Karpas-422 (cell line): Measurements from ENCODE around the gene EGFLAM. TPM values are rescaled to one million over a fixed set of nuclear protein-coding genes. Genes with fewer than 3 reads are reported as not detected.

ENCODE experiments used
- DNase-seq: peaks from one replicate; pipeline ENCODE4 v3.0.0-alpha.2; 2015
- H2AFZ ChIP-seq: fragments of 200-600 bp; sonication (generic); 2 replicates; pipeline ENCODE4 v1.6.1; 2014; ENCODE audit warnings: antibody characterized with exemption, low read length, mixed read lengths
- H3K27ac ChIP-seq: fragments of 200-600 bp; sonication (generic); 2 replicates; pipeline ENCODE4 v1.5.1; 2014; ENCODE audit warnings: mild to moderate bottlenecking, low read length, moderate library complexity
- H3K27me3 ChIP-seq: fragments of 200-600 bp; sonication (generic); 2 replicates; pipeline ENCODE4 v1.6.1; 2014; ENCODE audit warnings: low read length, mixed read lengths
- H3K36me3 ChIP-seq: fragments of 200-600 bp; sonication (generic); 2 replicates; pipeline ENCODE4 v1.6.1; 2014; ENCODE audit warnings: low read length, mixed read lengths; ENCODE audit not compliant: insufficient read depth
- H3K4me1 ChIP-seq: fragments of 200-600 bp; sonication (generic); 2 replicates; pipeline ENCODE4 v1.6.1; 2014; ENCODE audit warnings: mild to moderate bottlenecking, low read length, mixed read lengths
- H3K4me2 ChIP-seq: fragments of 200-600 bp; sonication (generic); 2 replicates; pipeline ENCODE4 v1.6.1; 2014; ENCODE audit warnings: low read length, low read depth, mild to moderate bottlenecking; ENCODE audit not compliant: poor library complexity, severe bottlenecking
- H3K4me3 ChIP-seq: fragments of 200-600 bp; sonication (generic); 2 replicates; pipeline ENCODE4 v1.5.1; 2014; ENCODE audit warnings: mild to moderate bottlenecking, antibody characterized with exemption, low read length, mixed read lengths
- H3K79me2 ChIP-seq: fragments of 200-600 bp; sonication (generic); 2 replicates; pipeline ENCODE4 v1.6.1; 2014; ENCODE audit warnings: mild to moderate bottlenecking, low read length, mixed read lengths
- H3K9ac ChIP-seq: fragments of 200-600 bp; sonication (generic); 2 replicates; pipeline ENCODE4 v1.6.0; 2014; ENCODE audit warnings: low read length
- H3K9me2 ChIP-seq: fragments of 200-600 bp; sonication (generic), shearing (Covaris generic); replicated peaks from 2 replicates; pipeline ENCODE4 v1.6.0; 2014; ENCODE audit warnings: mild to moderate bottlenecking, low read length, moderate library complexity; ENCODE audit not compliant: insufficient read depth
- H3K9me3 ChIP-seq: fragments of 300-700, 200-600 bp; sonication (generic); 2 replicates; pipeline ENCODE4 v1.6.1; 2014; ENCODE audit warnings: low read length, mixed read lengths
- H4K20me1 ChIP-seq: fragments of 200-600 bp; sonication (generic); 2 replicates; pipeline ENCODE4 v1.6.1; 2014; ENCODE audit warnings: mild to moderate bottlenecking, antibody characterized with exemption, low read length, low read depth; ENCODE audit not compliant: insufficient read depth
- total RNA-seq: library from RNA; depleted of rRNA; stranded (reverse); fragments of >200 nt; shearing (Covaris generic); gene quantifications from 2 replicates; pipeline ENCODE4 v1.2.3, GENCODE V29; 2014; ENCODE audit warnings: low replicate concordance

EGFLAM gene
- total RNA-seq, 1 experiment from 2014 or later: not detected

DNA sequence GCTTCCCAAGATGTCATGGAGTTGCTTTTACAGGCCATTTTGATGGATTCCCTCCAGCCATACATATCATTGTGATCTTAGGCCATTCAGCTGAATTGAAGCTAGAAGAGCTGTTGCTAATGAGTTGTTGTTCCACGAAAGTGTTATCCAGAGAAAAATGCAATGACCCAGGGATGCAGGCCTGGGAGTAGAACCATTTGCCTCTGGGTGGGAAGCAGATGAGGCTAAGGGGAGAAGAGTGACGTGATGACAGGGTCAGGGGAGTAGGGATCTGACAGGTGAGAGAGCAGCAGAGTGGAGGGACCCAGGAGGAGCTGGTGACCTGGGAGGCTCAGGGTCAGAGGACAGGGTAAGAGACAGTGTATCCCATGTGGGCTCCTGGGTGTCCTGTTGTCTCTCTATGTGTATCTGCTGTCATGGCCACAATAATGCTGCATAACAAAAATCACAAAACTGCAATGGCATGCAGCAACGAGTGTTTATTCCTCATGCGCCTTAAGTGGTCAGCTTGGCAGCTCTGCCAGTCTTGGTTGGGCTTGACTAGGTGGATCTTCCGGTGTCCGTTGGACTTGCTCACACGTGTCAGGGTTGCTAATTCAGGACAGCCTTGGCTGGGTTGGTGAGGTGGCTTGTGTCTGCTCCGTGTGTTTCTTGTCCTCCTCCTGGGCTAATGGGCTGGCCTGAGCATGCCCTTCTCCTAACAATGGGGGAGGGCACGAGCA, 207.5 kb downstream of the EGFLAM start:
- H3K36me3 ChIP-seq: no peaks in the 10 kb centered on the region
- no peaks in the 10 kb centered on the region for H3K27me3 ChIP-seq
- H3K4me3 ChIP-seq: no peak overlapping the region
- peaks cover 5% of the 10 kb centered on the region; the same call in 1 of the 2 replicates for H3K4me1 ChIP-seq
- H2AFZ ChIP-seq: no peak overlapping the region
- no peak overlapping the region for H3K9ac ChIP-seq
- no peak for DNase-seq
- H3K79me2 ChIP-seq: no peaks in the 10 kb centered on the region
- no peak overlapping the region for H3K4me2 ChIP-seq
- H3K9me2 ChIP-seq: no peaks in the 10 kb centered on the region
- H3K27ac ChIP-seq: no peak overlapping the region
- H4K20me1 ChIP-seq: peaks cover 5% of the 10 kb centered on the region; the same call in 1 of the 2 replicates
- no peaks in the 10 kb centered on the region for H3K9me3 ChIP-seq

DNA sequence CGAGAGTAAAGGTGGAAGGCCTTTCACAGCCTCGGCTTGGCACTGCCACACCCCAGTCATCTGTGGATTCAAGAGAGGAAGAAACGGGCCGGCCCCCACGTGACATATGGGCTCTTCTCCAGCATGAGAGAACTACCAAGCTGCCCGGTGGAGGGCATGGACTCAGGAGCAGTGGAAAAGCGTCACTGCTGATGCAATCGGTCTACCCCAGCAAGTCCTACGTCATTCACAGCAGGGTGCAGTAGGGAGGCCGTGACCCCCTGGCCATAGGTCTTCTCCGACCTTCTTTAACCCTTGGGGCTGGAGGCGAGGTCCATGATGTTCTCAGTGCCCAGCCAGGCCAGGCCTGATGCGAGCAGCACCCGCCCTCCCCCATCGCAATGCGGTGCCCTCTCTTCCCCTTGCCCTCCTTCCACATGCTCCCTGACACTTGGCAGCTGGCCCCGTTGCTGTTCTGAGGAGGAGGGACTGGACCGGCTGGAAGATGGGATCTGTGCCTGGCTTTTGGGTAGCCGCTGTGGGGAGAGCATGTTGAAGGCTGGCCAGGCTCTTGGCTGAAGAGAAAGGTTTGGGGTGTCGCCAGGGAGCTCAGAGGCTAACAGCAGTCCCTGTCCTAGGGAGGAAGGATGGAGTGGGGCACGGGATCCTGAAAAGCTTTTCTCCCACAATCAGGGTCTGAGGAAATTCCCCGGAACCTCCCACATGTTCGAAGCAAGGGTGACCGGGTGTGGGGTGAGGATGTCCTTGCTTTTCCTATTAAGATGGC, 208.2 kb downstream of the EGFLAM start:
- no peak for DNase-seq
- H3K4me3 ChIP-seq: no peak overlapping the region
- H3K36me3 ChIP-seq: no peaks in the 10 kb centered on the region
- H3K9me3 ChIP-seq: no peaks in the 10 kb centered on the region
- no peaks in the 10 kb centered on the region for H3K79me2 ChIP-seq
- H4K20me1 ChIP-seq: peaks cover 5% of the 10 kb centered on the region; the same call in 1 of the 2 replicates
- no peak overlapping the region for H3K9ac ChIP-seq
- H3K27me3 ChIP-seq: no peaks in the 10 kb centered on the region
- H3K4me2 ChIP-seq: no peak overlapping the region
- H3K27ac ChIP-seq: no peak overlapping the region
- peaks cover 5% of the 10 kb centered on the region; the same call in 1 of the 2 replicates for H3K4me1 ChIP-seq
- H2AFZ ChIP-seq: no peak overlapping the region
- H3K9me2 ChIP-seq: no peaks in the 10 kb centered on the region

DNA sequence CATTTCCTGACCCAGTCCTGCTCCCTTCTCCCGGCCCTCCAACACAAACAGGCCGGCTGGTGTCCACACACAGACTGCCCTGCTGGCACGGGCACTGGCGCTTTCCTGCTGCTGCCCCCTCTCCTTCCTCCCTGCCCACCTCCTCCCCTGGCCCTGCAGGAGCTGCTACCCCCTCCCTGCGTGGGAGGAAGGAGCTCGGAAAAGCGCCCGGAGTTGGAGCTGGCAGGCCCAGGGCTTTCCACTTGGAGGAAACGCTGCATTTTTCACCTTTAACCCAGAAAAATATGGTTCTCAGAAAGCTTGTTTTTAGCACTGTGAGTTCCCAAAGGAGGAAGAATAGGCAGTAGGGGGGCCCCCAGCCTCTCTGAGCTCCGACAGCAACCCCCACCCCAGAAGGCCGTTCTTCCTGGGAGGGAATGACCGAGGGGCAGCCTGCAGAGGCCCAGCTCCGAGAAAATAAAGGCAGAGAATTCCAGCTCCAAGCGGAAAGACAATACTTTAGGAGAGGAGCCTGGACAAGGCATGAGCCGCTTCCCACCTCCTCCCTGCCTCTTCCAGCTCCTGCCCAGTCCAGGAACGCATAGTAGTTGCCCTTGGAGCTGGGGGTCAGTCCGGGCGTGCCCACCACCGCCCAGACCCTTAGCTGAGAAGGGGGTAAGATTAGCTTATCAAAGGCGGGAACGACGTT, 209.1 kb downstream of the EGFLAM start:
- Histone ChIP-seq H3K4me3 (no peak overlapping the region), H3K4me2 (no peak overlapping the region), H2AFZ (no peak overlapping the region), H3K27ac (no peak overlapping the region), H3K9ac (no peak overlapping the region), H3K9me3 (no peaks in the 10 kb centered on the region), H3K4me1 (peaks cover 5% of the 10 kb centered on the region; the same call in 1 of the 2 replicates), H3K9me2 (no peaks in the 10 kb centered on the region), H3K27me3 (no peaks in the 10 kb centered on the region), H3K79me2 (no peaks in the 10 kb centered on the region), H3K36me3 (no peaks in the 10 kb centered on the region), H4K20me1 (peaks cover 5% of the 10 kb centered on the region; the same call in 1 of the 2 replicates)
- no peak for DNase-seq

DNA sequence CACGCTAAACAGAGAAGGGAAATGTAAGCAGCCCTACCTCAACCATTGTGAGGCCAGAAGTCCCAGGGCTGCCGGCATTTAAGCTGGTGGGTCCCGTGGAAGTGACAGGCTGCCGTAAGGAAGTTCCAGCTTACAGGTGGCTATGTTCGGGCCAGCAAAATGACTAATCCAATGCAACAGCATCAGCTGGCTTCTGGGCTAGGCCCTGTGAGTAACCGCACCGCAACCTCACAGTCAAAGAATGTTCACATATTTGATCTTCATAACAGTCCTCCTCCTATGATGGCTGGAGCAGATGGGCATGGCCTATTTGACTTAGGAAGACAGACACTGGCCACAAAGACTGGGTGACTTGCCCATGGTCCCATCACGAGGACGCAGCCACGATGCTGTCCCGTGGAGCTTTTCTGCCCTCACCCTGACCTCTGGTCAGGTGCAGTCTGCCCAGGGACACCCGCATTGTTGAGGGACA, 209.9 kb downstream of the EGFLAM start:
- Histone ChIP-seq H4K20me1 (peaks cover 5% of the 10 kb centered on the region; the same call in 1 of the 2 replicates), H3K9me2 (no peaks in the 10 kb centered on the region), H3K36me3 (no peaks in the 10 kb centered on the region), H3K27me3 (no peaks in the 10 kb centered on the region), H3K9ac (no peak overlapping the region), H3K9me3 (no peaks in the 10 kb centered on the region), H3K4me1 (peaks cover 5% of the 10 kb centered on the region; the same call in 1 of the 2 replicates), H3K27ac (no peak overlapping the region), H3K79me2 (no peaks in the 10 kb centered on the region), H2AFZ (no peak overlapping the region), H3K4me3 (no peak overlapping the region), H3K4me2 (no peak overlapping the region)
- DNase-seq: no peak

DNA sequence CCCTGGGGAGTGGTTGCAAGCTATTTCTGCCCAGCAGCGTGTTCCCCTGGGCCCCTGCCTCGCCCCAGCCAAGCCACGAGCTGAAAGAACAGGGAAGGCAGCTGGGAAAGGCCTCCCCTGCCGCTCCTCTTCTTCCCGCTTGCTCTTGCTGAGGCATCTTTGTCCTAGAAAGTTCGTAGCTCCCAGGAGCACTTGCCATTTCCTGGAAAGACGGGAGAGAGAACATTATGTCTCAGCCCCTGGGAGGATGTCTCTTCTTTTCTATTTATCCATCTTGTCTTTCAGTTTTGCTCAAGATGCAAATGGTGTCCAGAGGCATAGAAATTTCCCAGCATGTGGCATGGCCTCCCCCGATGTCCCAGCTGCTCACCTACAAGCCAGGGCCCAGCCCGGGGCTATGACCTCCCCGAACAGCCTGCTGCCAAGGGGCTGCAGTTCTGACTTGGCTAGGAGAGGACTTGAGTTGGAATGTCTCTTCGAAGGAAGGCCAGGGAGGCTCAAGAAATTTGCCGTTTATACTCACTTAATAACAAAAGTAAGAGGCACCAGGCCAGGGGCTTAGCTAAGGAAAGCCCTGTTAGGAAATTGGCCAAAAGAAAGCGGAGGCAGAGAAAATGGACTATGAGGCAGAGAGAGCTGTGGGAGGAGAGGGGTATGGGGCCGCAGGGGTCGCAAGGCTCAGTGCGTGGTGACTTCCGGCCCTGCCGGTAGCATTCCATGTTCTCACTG, 210.8 kb downstream of the EGFLAM start:
- Histone ChIP-seq H3K4me2 (no peak overlapping the region), H3K27me3 (no peaks in the 10 kb centered on the region)

DNA sequence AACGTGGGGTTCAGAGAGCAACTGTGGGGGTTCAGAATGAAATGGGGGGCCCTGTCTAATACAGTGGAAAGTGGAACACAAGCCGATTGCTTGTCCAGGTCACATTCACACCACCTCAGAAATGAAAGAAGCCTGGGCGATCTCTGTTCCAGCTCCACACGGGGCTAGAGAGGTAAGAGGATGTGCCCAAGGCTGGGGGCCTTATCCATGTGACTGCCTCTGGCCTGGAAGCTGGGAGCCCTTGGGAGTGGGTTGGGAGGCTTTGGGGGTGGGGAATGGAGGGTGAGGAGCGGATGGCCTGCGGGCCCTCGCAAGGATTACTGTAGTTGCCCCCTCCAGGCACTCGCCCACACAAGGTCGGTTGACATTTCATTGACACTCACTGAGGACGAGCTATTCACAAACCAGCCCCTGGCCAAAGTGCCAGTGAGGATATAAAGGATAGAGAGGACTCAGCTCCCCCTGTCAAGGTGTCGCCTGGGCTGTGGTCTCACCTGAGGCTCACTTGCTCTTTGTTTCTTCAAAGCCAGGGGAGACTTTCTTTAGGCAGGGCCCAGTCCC, 211.4 kb downstream of the EGFLAM start:
- Histone ChIP-seq H3K4me3 (no peak overlapping the region), H3K27ac (no peak overlapping the region), H3K36me3 (no peaks in the 10 kb centered on the region), H3K9me3 (no peaks in the 10 kb centered on the region), H3K4me2 (no peak overlapping the region), H3K79me2 (no peaks in the 10 kb centered on the region), H3K4me1 (peaks cover 5% of the 10 kb centered on the region; the same call in 1 of the 2 replicates), H4K20me1 (peaks cover 5% of the 10 kb centered on the region; the same call in 1 of the 2 replicates), H3K9me2 (no peaks in the 10 kb centered on the region), H2AFZ (no peak overlapping the region), H3K27me3 (peaks cover 2% of the 10 kb centered on the region; the same call in 1 of the 2 replicates), H3K9ac (no peak overlapping the region)
- no peak for DNase-seq

More for the DNA sequence above, 210.8 kb downstream of the EGFLAM start:
- Histone ChIP-seq H3K4me3 (no peak overlapping the region), H3K9me3 (no peaks in the 10 kb centered on the region), H3K4me1 (peaks cover 5% of the 10 kb centered on the region; the same call in 1 of the 2 replicates), H4K20me1 (peaks cover 5% of the 10 kb centered on the region; the same call in 1 of the 2 replicates), H3K36me3 (no peaks in the 10 kb centered on the region), H3K9me2 (no peaks in the 10 kb centered on the region), H3K79me2 (no peaks in the 10 kb centered on the region), H3K9ac (no peak overlapping the region), H2AFZ (no peak overlapping the region), H3K27ac (no peak overlapping the region)
- DNase-seq: no peak

DNA sequence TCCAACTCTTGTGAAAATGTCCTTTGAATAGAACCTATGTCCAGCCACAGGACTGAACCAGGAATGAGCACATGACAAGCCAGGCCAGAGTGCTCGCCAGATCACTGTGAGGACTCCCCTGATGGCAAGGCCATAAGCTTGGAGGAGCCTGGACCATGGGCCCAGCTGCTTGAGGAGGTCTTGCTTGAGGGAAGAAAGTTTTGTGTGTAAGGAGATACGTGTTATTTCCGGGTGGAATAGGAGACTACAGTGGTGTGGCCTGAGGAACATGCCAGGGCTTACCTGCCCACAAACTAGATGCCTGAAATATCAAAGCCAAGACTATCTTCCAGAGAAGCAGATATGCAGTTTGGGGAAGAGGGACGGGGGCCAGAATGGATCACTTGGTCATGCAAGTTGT, 213.3 kb downstream of the EGFLAM start:
- Histone ChIP-seq H3K79me2 (no peaks in the 10 kb centered on the region), H3K36me3 (no peaks in the 10 kb centered on the region), H3K9ac (no peak overlapping the region), H3K4me2 (no peak overlapping the region), H3K4me3 (no peak overlapping the region), H2AFZ (no peak overlapping the region), H3K9me3 (no peaks in the 10 kb centered on the region), H4K20me1 (peaks cover 5% of the 10 kb centered on the region; the same call in 1 of the 2 replicates), H3K4me1 (no peaks in the 10 kb centered on the region), H3K27ac (no peak overlapping the region), H3K27me3 (peaks cover 2% of the 10 kb centered on the region; the same call in 1 of the 2 replicates), H3K9me2 (no peaks in the 10 kb centered on the region)
- no peak for DNase-seq
